Trophoblast cell (in vitro differentiated cells and primary cell): ENCODE measurements around the gene CFDP1.
"Not testable (repeated sequence)": the region's sequence is repeated elsewhere in the genome, so short reads cannot be mapped to it uniquely, and the experiment has no call there.

ENCODE experiments used
- DNase-seq, 2 donors: peaks; one replicate each; pipeline ENCODE4 v3.0.0-alpha.2; 2016
- H2AFZ ChIP-seq: 2 replicates; pipeline ENCODE4 v1.6.1; 2013; ENCODE audit warnings: low read length, moderate library complexity, mild to moderate bottlenecking; ENCODE audit not compliant: insufficient read depth, poor library complexity
- H2AK5ac ChIP-seq: 2 replicates; pipeline ENCODE4 v1.6.1; 2013; ENCODE audit warnings: mild to moderate bottlenecking, low read length
- H2BK120ac ChIP-seq: 2 replicates; pipeline ENCODE4 v1.6.1; 2013; ENCODE audit warnings: low read length, mild to moderate bottlenecking, moderate library complexity; ENCODE audit not compliant: insufficient read depth, poor library complexity
- H2BK12ac ChIP-seq: 2 replicates; pipeline ENCODE4 v1.6.1; 2013; ENCODE audit warnings: mild to moderate bottlenecking, low read length, moderate library complexity
- H2BK5ac ChIP-seq: 2 replicates; pipeline ENCODE4 v1.6.1; 2013; ENCODE audit warnings: low read length, low read depth, moderate library complexity, mild to moderate bottlenecking; ENCODE audit not compliant: poor library complexity
- H3K14ac ChIP-seq: 2 replicates; pipeline ENCODE4 v1.6.1; 2013; ENCODE audit warnings: mild to moderate bottlenecking, low read length
- H3K18ac ChIP-seq: 2 replicates; pipeline ENCODE4 v1.6.1; 2013; ENCODE audit warnings: mild to moderate bottlenecking, low read length
- H3K23ac ChIP-seq: 2 replicates; pipeline ENCODE4 v1.6.1; 2013; ENCODE audit warnings: low read length
- H3K27ac ChIP-seq: 2 replicates; pipeline ENCODE4 v1.5.1; 2013; ENCODE audit warnings: low read depth, mild to moderate bottlenecking, inconsistent platforms, low read length, moderate library complexity
- H3K27me3 ChIP-seq: 2 replicates; pipeline ENCODE4 v1.6.1; 2013; ENCODE audit warnings: inconsistent platforms, mild to moderate bottlenecking, low read length, moderate library complexity; ENCODE audit not compliant: insufficient read depth
- H3K36me3 ChIP-seq, 2 experiments: 1 replicate in 1 of 2; 2 replicates in 1 of 2; pipeline ENCODE4 v1.6.1; 2013; ENCODE audit warnings: low read length in 2 of 2, mild to moderate bottlenecking in 2 of 2, moderate library complexity in 1 of 2; ENCODE audit not compliant: insufficient read depth in 2 of 2, control insufficient read depth in 1 of 2
- H3K4ac ChIP-seq: 2 replicates; pipeline ENCODE4 v1.6.1; 2013; ENCODE audit warnings: low read depth, mild to moderate bottlenecking, low read length, moderate library complexity
- H3K4me1 ChIP-seq, 2 experiments: 1 replicate in 1 of 2; 2 replicates in 1 of 2; pipeline ENCODE4 v1.6.1; 2013; ENCODE audit warnings: low read length in 2 of 2, mild to moderate bottlenecking in 2 of 2, moderate library complexity in 1 of 2; ENCODE audit not compliant: insufficient read depth in 2 of 2, control insufficient read depth in 1 of 2
- H3K4me2 ChIP-seq: 2 replicates; pipeline ENCODE4 v1.6.1; 2013; ENCODE audit warnings: inconsistent platforms, mild to moderate bottlenecking, low read length, moderate library complexity
- H3K4me3 ChIP-seq: 2 replicates; pipeline ENCODE4 v1.5.1; 2013; ENCODE audit warnings: mild to moderate bottlenecking, low read depth, low read length, inconsistent platforms
- H3K79me1 ChIP-seq: one replicate; pipeline ENCODE4 v1.6.1; 2013; ENCODE audit warnings: low read length
- H3K79me2 ChIP-seq: 2 replicates; pipeline ENCODE4 v1.6.1; 2013; ENCODE audit warnings: low read length, mild to moderate bottlenecking; ENCODE audit not compliant: control insufficient read depth, insufficient read depth, poor library complexity
- H3K9ac ChIP-seq: 2 replicates; pipeline ENCODE4 v1.6.1; 2013; ENCODE audit warnings: mild to moderate bottlenecking, low read length
- H3K9me3 ChIP-seq: 2 replicates; pipeline ENCODE4 v1.6.1; 2013; ENCODE audit warnings: low read depth, mild to moderate bottlenecking, control low read depth, inconsistent platforms, low read length; ENCODE audit not compliant: insufficient read depth
- H4K12ac ChIP-seq: 2 replicates; pipeline ENCODE4 v1.6.1; 2013; ENCODE audit warnings: low read depth, mild to moderate bottlenecking, low read length, moderate library complexity
- H4K8ac ChIP-seq: 2 replicates; pipeline ENCODE4 v1.6.1; 2013; ENCODE audit warnings: low read depth, mild to moderate bottlenecking, low read length, moderate library complexity
- H4K91ac ChIP-seq: one replicate; pipeline ENCODE4 v1.6.1; 2013; ENCODE audit warnings: low read depth, mild to moderate bottlenecking, low read length, moderate library complexity
- WGBS: extraction: QIAGEN DNeasy Blood & Tissue Kit; methylation state at CpG from one replicate; pipeline ENCODE4 v1.1.7; 2013; ENCODE audit warnings: missing lambda C conversion rate; ENCODE audit not compliant: insufficient read length, insufficient coverage; ENCODE audit errors: extremely low coverage; 5-methylcytosine and 5-hydroxymethylcytosine counted together

The CFDP1 gene

GRCh38 chr16:75272629-75273028, 160.7 kb downstream of the CFDP1 start:
- no CpG with 5 or more reads among the region's 10 CpGs for WGBS
- H3K4me3 ChIP-seq = not testable (repeated sequence)

GRCh38 chr16:75272097-75272551, 161.2 kb downstream of the CFDP1 start:
- Histone ChIP-seq H3K4ac (no peak overlapping the region), H3K79me1 (peaks cover 21% of the 10 kb centered on the region), H2BK5ac (peak overlapping the region; percentile 49), H4K8ac (peak overlapping the region; percentile 14), H3K4me1 (peaks cover 24 to 26% of the 10 kb centered on the region in 2 experiments), H3K9me3 (no peaks in the 10 kb centered on the region), H2AFZ (no peak overlapping the region), H3K18ac (peak overlapping the region; percentile 20), H3K27ac (peak overlapping the region; percentile 71), H3K14ac (peak overlapping the region; percentile 26), H4K12ac (no peak overlapping the region), H2BK120ac (peak overlapping the region; percentile 44), H3K4me3 (no peak overlapping the region), H3K9ac (no peak overlapping the region), H2AK5ac (no peak overlapping the region), H2BK12ac (peak overlapping the region; percentile 51), H3K23ac (no peak overlapping the region), H3K4me2 (peak overlapping the region; percentile 13), H3K79me2 (no peaks in the 10 kb centered on the region), H4K91ac (peak overlapping the region; percentile 65), H3K36me3 (no peaks in the 10 kb centered on the region), H3K27me3 (no peaks in the 10 kb centered on the region)
- peak; percentile 62 to 73 for DNase-seq
- no CpG with 5 or more reads among the region's 12 CpGs for WGBS

More at GRCh38 chr16:75272629-75273028, 160.7 kb downstream of the CFDP1 start:
- peak overlapping the region; percentile 57 for H3K14ac ChIP-seq
- peak overlapping the region; percentile 4 for H3K4ac ChIP-seq
- H3K79me1 ChIP-seq = peaks cover 21% of the 10 kb centered on the region
- H3K4me1 ChIP-seq = peaks cover 23 to 24% of the 10 kb centered on the region in 2 experiments
- not testable (repeated sequence) for H3K27me3 ChIP-seq, H3K23ac ChIP-seq, H3K79me2 ChIP-seq, H4K12ac ChIP-seq, H2AFZ ChIP-seq, DNase-seq, H3K9ac ChIP-seq, H3K36me3 ChIP-seq, H3K9me3 ChIP-seq
- peak overlapping the region; percentile 25 for H3K18ac ChIP-seq
- H2BK120ac ChIP-seq = peak overlapping the region; percentile 62
- peak overlapping the region; percentile 13 for H3K4me2 ChIP-seq
- H2AK5ac ChIP-seq = peak overlapping the region; percentile 50
- H4K91ac ChIP-seq = peak overlapping the region; percentile 65
- peak overlapping the region; percentile 49 for H2BK5ac ChIP-seq
- H2BK12ac ChIP-seq = peak overlapping the region; percentile 51
- H3K27ac ChIP-seq = peak overlapping the region; percentile 71
- peak overlapping the region; percentile 37 for H4K8ac ChIP-seq

GRCh38 chr16:75271441-75272096, 161.7 kb downstream of the CFDP1 start:
- Histone ChIP-seq H4K8ac (no peak overlapping the region), H3K4me1 (peaks cover 29% of the 10 kb centered on the region in 2 experiments), H3K4me3 (no peak overlapping the region), H3K9me3 (no peaks in the 10 kb centered on the region), H3K23ac (no peak overlapping the region), H3K14ac (peak overlapping the region; percentile 62), H2BK120ac (peak overlapping the region; percentile 77), H2AK5ac (no peak overlapping the region), H4K91ac (peak overlapping the region; percentile 25), H3K9ac (no peak overlapping the region), H3K27me3 (no peaks in the 10 kb centered on the region), H3K4me2 (no peak overlapping the region), H3K36me3 (no peaks in the 10 kb centered on the region), H2BK12ac (peak overlapping the region; percentile 53), H2AFZ (no peak overlapping the region), H3K4ac (no peak overlapping the region), H3K79me2 (no peaks in the 10 kb centered on the region), H3K27ac (peak overlapping the region; percentile 72), H3K79me1 (peaks cover 26% of the 10 kb centered on the region), H2BK5ac (peak overlapping the region; percentile 60), H3K18ac (peak overlapping the region; percentile 19), H4K12ac (no peak overlapping the region)
- DNase-seq = no peak
- WGBS = no CpG with 5 or more reads among the region's 6 CpGs

GRCh38 chr16:75269358-75269757, 163.9 kb downstream of the CFDP1 start:
- Histone ChIP-seq H3K79me2 (peaks cover 16% of the 10 kb centered on the region), H3K4me1 (peaks cover 39 to 40% of the 10 kb centered on the region in 2 experiments), H2AK5ac (peak overlapping the region; percentile 67), H2BK12ac (peak overlapping the region; percentile 34), H3K79me1 (peaks cover 45% of the 10 kb centered on the region)
- H3K27ac ChIP-seq, H3K4me2 ChIP-seq, H4K8ac ChIP-seq, H2BK5ac ChIP-seq, H4K91ac ChIP-seq, H3K14ac ChIP-seq, H3K4ac ChIP-seq, H3K27me3 ChIP-seq, H3K4me3 ChIP-seq, H2BK120ac ChIP-seq, H2AFZ ChIP-seq, H3K9ac ChIP-seq, H3K9me3 ChIP-seq, H3K36me3 ChIP-seq, H3K18ac ChIP-seq, H3K23ac ChIP-seq, H4K12ac ChIP-seq, DNase-seq: not testable (repeated sequence)
- no CpG with 5 or more reads among the region's 9 CpGs for WGBS
